ENCODE data around the gene WDR72. TPM values are rescaled to one million over a fixed set of nuclear protein-coding genes. Genes with fewer than 3 reads are reported as not detected.

Gene WDR72
- total RNA-seq, 1 donor from 2014 or later: 1.1 TPM

GRCh38 chr15:53563627-53564026, 195.8 kb downstream of the WDR72 start:
- no peak overlapping the region for H3K27ac Mint-ChIP-seq (ENCODE audit: unreplicated experiment)
- H3K27me3 Mint-ChIP-seq (ENCODE audit: unreplicated experiment): no peaks in the 10 kb centered on the region
- H3K36me3 Mint-ChIP-seq (ENCODE audit: unreplicated experiment): no peaks in the 10 kb centered on the region
- no peak for TF ChIP-seq CTCF (IDR thresholded peaks at IDR 0.05; ENCODE audit: partially characterized antibody, unreplicated experiment)
- no peak for DNase-seq
- peaks cover 1% of the 10 kb centered on the region for H3K9me3 Mint-ChIP-seq (ENCODE audit: unreplicated experiment)
- H3K4me1 Mint-ChIP-seq (ENCODE audit: low read depth, unreplicated experiment): peaks cover 5% of the 10 kb centered on the region
- H3K4me3 Mint-ChIP-seq (ENCODE audit: unreplicated experiment): no peak overlapping the region

GRCh38 chr15:53559364-53560277, 199.8 kb downstream of the WDR72 start:
- no peak overlapping the region for H3K27ac Mint-ChIP-seq (ENCODE audit: unreplicated experiment)
- peaks cover 1% of the 10 kb centered on the region for H3K9me3 Mint-ChIP-seq (ENCODE audit: unreplicated experiment)
- peaks cover 5% of the 10 kb centered on the region for H3K4me1 Mint-ChIP-seq (ENCODE audit: low read depth, unreplicated experiment)
- H3K27me3 Mint-ChIP-seq (ENCODE audit: unreplicated experiment): no peaks in the 10 kb centered on the region
- no peak for DNase-seq
- TF ChIP-seq CTCF (IDR thresholded peaks at IDR 0.05; ENCODE audit: partially characterized antibody, unreplicated experiment): no peak
- no peak overlapping the region for H3K4me3 Mint-ChIP-seq (ENCODE audit: unreplicated experiment)
- H3K36me3 Mint-ChIP-seq (ENCODE audit: unreplicated experiment): no peaks in the 10 kb centered on the region

- no peak for TF ChIP-seq CTCF (IDR thresholded peaks at IDR 0.05; ENCODE audit: partially characterized antibody, unreplicated experiment)
- H3K36me3 Mint-ChIP-seq (ENCODE audit: unreplicated experiment): no peaks in the 10 kb centered on the region
- H3K4me1 Mint-ChIP-seq (ENCODE audit: low read depth, unreplicated experiment): peaks cover 6% of the 10 kb centered on the region
- no peak overlapping the region for H3K4me3 Mint-ChIP-seq (ENCODE audit: unreplicated experiment)
- no peak overlapping the region for H3K27ac Mint-ChIP-seq (ENCODE audit: unreplicated experiment)
- no peak for DNase-seq
- H3K27me3 Mint-ChIP-seq (ENCODE audit: unreplicated experiment): no peaks in the 10 kb centered on the region
- H3K9me3 Mint-ChIP-seq (ENCODE audit: unreplicated experiment): peaks cover 1% of the 10 kb centered on the region
Observed at GRCh38 chr15:53558384-53558783, 201.1 kb downstream of the WDR72 start.

GRCh38 chr15:53555226-53555625, 204.2 kb downstream of the WDR72 start:
- TF ChIP-seq CTCF (IDR thresholded peaks at IDR 0.05; ENCODE audit: partially characterized antibody, unreplicated experiment): no peak
- H3K4me3 Mint-ChIP-seq (ENCODE audit: unreplicated experiment): no peak overlapping the region
- peaks cover 1% of the 10 kb centered on the region for H3K9me3 Mint-ChIP-seq (ENCODE audit: unreplicated experiment)
- no peak overlapping the region for H3K27ac Mint-ChIP-seq (ENCODE audit: unreplicated experiment)
- no peaks in the 10 kb centered on the region for H3K36me3 Mint-ChIP-seq (ENCODE audit: unreplicated experiment)
- H3K4me1 Mint-ChIP-seq (ENCODE audit: low read depth, unreplicated experiment): peaks cover 18% of the 10 kb centered on the region
- no peak for DNase-seq
- no peaks in the 10 kb centered on the region for H3K27me3 Mint-ChIP-seq (ENCODE audit: unreplicated experiment)

GRCh38 chr15:53549697-53550305, 209.7 kb downstream of the WDR72 start:
- Mint-ChIP-seq H3K27ac (ENCODE audit: unreplicated experiment) (no peak overlapping the region), H3K9me3 (ENCODE audit: unreplicated experiment) (no peaks in the 10 kb centered on the region), H3K27me3 (ENCODE audit: unreplicated experiment) (peaks cover 2% of the 10 kb centered on the region), H3K36me3 (ENCODE audit: unreplicated experiment) (no peaks in the 10 kb centered on the region), H3K4me1 (ENCODE audit: low read depth, unreplicated experiment) (peaks cover 14% of the 10 kb centered on the region), H3K4me3 (ENCODE audit: unreplicated experiment) (no peak overlapping the region)
- DNase-seq: no peak
- no peak for TF ChIP-seq CTCF (IDR thresholded peaks at IDR 0.05; ENCODE audit: partially characterized antibody, unreplicated experiment)
